ENCODE measurements around the gene ADAMTS17. TPM values are rescaled to one million over a fixed set of nuclear protein-coding genes. Genes with fewer than 3 reads are reported as not detected.

ADAMTS17 gene
- polyA plus RNA-seq, 3 donors, result 2.1 to 2.5 (median 2.1) TPM

DNA sequence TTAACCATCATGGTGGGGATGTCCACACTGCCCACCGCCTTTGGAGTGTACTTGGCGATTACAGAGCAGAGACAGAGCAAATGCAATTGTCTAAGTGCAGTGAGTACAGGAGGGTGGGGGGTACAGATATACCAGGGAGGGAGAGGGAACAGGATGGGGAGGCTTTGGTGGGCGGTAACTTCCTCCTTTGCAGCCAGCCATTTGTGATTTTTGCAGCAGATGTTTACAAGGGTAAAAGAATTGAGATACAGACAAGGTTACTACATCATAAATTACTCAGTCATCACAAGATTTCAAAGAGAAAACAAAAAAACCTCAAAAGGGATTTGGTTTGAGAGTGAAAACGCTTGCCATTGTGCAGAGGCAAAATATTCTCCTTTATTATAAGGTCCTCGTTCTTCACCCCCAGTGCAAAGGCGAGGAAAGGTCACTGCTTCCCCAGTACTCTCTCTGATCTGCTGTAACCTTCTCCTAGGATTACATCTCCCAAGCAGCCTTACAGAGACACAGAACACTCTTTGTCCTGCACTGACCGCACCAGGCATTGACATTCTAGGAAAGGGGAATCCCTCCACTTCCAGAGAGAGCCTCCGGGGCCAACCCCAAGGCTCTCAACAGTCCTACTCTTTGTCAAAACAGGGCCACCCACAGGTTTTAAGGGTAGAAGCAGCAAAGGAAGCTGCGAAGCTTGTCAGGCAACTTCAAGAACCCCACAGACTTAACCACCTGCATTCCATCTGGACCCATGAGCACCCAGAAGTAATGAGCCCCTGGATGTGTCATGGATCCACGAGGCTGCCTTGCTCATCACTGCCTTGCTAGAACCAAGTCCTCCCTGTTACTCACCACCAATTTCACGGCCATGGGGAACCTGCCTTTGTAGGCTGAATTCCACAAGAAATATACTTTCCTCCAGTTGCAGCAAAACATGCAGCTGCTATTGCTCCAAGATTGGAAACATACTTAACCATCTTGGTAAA is 117.3 kb downstream of the ADAMTS17 start:
- DNase-seq, result no peak

GRCh38 chr15:100222349-100222715 is 119.4 kb downstream of the ADAMTS17 start:
- no peak for DNase-seq

- DNase-seq, result no peak
Observed at GRCh38 chr15:100221471-100222348, 120.1 kb downstream of the ADAMTS17 start.

DNA sequence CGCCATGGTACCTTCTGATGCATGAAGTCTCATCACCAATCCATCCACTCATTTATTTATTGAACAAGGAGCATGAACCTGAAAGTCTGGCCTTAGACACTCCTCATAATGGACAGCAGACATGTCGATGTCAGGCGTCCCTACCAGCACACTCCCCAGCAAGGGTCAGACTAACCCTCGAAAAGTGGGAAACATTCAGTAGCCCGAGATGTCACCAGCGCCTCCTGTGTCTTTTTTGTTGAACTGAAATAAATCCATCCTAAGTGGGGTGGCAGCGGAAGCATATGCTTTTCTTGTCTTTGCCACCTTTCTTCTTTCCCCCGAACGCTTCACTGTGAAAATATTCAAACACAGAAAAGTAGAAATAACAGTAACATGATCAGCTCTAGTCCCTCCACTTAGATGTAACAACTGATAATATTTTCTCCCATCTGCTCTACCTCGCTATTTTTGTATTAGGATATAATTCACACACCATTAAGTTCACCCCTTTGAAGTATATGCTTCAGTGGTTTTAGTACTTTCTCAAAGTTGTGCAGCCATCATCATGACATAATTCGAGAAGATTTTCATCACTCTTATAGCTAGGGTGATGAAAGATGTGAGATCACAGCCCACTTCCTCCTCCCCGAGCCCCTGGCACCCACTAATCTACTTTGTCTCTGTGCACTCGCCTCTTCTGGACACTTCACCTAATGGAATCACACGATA is 121.6 kb downstream of the ADAMTS17 start:
- no peak for DNase-seq

DNA sequence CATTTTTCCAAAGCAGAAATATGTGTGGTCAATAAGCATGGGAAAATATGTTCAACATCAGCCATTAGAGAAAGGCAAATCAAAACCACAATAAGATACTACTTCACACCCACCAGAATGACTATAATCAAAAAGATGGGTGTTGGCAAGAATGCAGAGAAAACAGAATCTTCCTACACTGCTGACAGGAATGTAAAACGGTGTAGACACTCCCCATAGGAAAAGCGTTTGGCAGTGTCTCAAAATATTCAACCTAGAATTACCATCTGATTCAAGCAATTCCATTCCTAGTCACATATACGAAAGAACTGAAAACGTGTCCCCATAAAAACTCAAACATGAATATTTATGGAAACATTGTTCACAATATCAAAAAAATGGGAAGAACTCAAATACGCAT is 123.3 kb downstream of the ADAMTS17 start:
- no peak for DNase-seq

- DNase-seq, result no peak
Observed at GRCh38 chr15:100216182-100216581, 125.6 kb downstream of the ADAMTS17 start.

DNA sequence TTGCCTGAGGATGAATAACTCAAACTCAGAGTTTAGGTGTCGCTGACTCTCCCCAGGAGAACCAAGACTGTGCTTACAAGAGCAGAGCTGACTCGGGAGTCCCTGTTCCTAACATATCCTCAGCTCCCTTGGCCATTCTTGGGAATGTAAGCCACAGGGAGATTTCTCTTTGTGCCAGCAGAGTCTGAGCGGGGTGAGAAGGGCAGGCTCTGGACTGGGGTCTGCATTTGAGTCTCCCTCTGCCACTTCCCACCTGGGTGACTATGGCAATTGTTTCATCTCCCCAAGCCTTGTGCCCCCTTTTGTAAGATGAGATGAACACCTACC is 126.0 kb downstream of the ADAMTS17 start:
- no peak for DNase-seq

- no peak for DNase-seq
Observed at GRCh38 chr15:100215031-100215842, 126.5 kb downstream of the ADAMTS17 start.

DNA sequence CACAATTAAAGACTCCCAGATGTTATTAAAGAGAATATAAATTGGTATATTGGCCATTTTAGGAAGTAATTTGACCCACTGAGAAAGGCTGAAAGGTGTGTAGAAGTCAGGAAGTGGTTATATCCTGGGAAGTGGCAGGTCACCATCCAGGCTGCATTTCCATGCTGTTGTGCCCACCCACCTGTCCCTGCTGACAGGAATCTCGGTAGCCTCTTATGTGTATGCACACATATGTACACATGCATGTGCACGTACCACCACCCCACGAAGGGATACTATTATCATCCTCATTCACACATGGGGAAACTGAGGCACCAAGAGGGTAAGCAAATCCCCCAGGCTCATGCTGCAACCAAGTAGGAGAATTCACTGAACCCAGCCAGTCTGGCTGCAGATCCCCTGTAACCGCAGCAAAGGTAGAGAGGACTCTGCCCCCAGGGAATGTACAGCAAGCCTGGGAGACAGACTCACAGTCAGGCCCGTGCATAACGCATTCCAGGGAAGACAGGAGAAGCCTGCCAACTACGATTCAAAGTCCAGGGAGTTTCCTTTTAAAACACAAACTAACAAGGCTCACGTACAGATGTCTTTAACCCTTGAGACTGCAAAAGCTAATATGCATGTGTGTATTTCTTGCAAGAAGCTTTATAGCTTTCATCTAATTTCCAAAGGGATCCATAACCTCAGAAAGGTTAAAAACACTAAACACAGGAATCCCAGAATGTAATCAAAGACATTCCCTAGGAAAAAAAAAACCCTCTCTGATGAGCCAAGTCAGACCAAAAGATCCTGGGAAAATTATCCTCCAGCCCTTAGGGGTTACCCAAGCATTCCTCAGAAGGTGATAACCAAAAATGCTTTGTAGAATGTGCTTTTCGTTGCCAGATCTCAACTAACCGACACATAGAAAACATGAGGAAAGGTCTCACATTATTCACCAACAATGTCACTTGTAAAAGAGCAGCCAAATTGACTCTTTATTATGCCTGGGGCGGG is 129.6 kb downstream of the ADAMTS17 start:
- DNase-seq, result peak; percentile 30

GRCh38 chr15:100210338-100210737 is 131.4 kb downstream of the ADAMTS17 start:
- no peak for DNase-seq

- no peak for DNase-seq
Observed at GRCh38 chr15:100208921-100209603, 132.7 kb downstream of the ADAMTS17 start.

- no peak for DNase-seq
Observed at GRCh38 chr15:100207053-100207452, 134.7 kb downstream of the ADAMTS17 start.

DNA sequence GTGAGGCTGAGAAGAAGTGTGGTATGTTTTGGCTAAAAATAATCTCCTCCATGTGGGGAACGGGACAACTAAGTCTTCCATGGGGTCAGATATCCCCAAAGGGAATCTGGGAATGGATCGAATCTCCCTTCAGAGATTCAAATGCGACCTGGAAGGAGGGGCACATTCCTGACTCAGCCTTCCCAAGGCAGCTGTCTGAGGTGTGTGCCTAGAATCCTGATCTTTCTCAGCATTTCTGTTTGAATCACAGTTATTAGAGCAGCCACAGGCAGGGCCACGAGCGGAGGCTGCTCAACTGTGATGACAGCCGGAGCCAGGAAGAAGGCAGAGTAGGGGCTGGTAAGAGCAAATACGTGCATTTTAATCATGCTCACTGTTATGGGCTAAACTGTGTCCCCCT is 135.1 kb downstream of the ADAMTS17 start:
- DNase-seq, result no peak

- DNase-seq, result no peak
Observed at GRCh38 chr15:100205549-100206295, 136.1 kb downstream of the ADAMTS17 start.

GRCh38 chr15:100204771-100205170 is 137.0 kb downstream of the ADAMTS17 start:
- DNase-seq, result no peak

GRCh38 chr15:100204211-100204610 is 137.6 kb downstream of the ADAMTS17 start:
- no peak for DNase-seq

DNA sequence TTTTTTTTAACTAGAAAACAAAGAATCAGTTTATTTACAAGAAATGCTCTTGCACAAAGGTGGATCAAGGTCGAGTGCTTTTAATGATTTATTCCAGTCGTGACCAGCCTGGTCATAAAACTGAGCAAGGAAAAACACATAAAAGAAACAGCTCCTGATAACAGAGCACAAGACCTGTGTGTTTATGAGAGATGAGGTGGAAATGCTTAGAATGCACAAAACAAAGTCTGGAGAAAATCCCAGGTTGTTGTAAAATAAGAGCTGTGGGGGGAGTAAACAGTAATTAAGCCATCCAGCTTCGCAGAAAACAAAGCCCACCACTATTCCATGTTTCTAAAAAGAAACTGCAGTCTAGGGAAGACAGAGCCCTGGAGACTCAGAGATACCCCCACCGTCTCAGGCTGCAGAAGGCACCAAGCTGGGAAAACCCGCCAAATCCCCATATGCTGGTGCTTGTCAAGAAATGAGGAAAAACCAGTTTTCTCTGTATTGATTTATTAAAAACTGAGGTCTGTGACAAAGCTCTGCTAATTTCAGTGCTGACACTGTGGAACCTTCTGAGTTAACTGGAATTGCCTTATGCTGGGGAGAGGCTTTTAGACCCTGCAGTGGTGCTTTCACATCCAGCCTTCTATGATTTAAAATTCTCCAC is 139.3 kb downstream of the ADAMTS17 start:
- no peak for DNase-seq

Data from renal pelvis (tissue), 4 donors.